T-helper 2 cell treated with Interferon-gamma antibody and Interleukin-4, amounts not matched to agents 5 μg/mL and 100 μg/mL, for 36 hours (primary cell): ENCODE data around the gene HOXB8.

Experiments
- DNase-seq: peaks from one replicate; pipeline ENCODE4 v3.0.0; 2021; ENCODE audit warnings: low spot score
- H3K27ac Mint-ChIP-seq: one replicate; pipeline ENCODE4 v1.8.0; 2021; ENCODE audit warnings: mild to moderate bottlenecking, mixed read lengths
- H3K27me3 Mint-ChIP-seq: one replicate; pipeline ENCODE4 v1.8.0; 2021; ENCODE audit warnings: low read depth, mixed read lengths
- H3K36me3 Mint-ChIP-seq: one replicate; pipeline ENCODE4 v1.8.0; 2021; ENCODE audit warnings: low read depth, mixed read lengths
- H3K4me1 Mint-ChIP-seq: one replicate; pipeline ENCODE4 v1.8.0; 2021; ENCODE audit warnings: low read depth, mixed read lengths
- H3K4me3 Mint-ChIP-seq: one replicate; pipeline ENCODE4 v1.8.0; 2022; ENCODE audit warnings: mild to moderate bottlenecking, moderate library complexity, mixed read lengths
- H3K9me3 Mint-ChIP-seq: one replicate; pipeline ENCODE4 v1.8.0; 2021; ENCODE audit warnings: mixed read lengths

HOXB8 gene

GRCh38 chr17:48565022-48565554 lies 50.0 kb downstream of the HOXB8 start:
- Mint-ChIP-seq H3K4me1 (peaks cover 16% of the 10 kb centered on the region), H3K9me3 (no peaks in the 10 kb centered on the region), H3K4me3 (no peak overlapping the region), H3K36me3 (peaks cover 8% of the 10 kb centered on the region), H3K27me3 (peaks cover 33% of the 10 kb centered on the region), H3K27ac (no peak overlapping the region)
- DNase-seq, result no peak

- no peak for DNase-seq
- no peak overlapping the region for H3K4me3 Mint-ChIP-seq
- H3K4me1 Mint-ChIP-seq, result peaks cover 16% of the 10 kb centered on the region
- H3K9me3 Mint-ChIP-seq, result no peaks in the 10 kb centered on the region
- H3K36me3 Mint-ChIP-seq, result peaks cover 8% of the 10 kb centered on the region
- peaks cover 31% of the 10 kb centered on the region for H3K27me3 Mint-ChIP-seq
- no peak overlapping the region for H3K27ac Mint-ChIP-seq
Measured at GRCh38 chr17:48564188-48565021, 50.7 kb downstream of the HOXB8 start.

- no peak for DNase-seq
- Mint-ChIP-seq H3K27me3 (peaks cover 26% of the 10 kb centered on the region), H3K27ac (no peak overlapping the region), H3K4me1 (peaks cover 14% of the 10 kb centered on the region), H3K4me3 (no peak overlapping the region), H3K9me3 (no peaks in the 10 kb centered on the region), H3K36me3 (peaks cover 8% of the 10 kb centered on the region)
Measured at GRCh38 chr17:48563867-48564187, 51.3 kb downstream of the HOXB8 start.

- H3K4me1 Mint-ChIP-seq, result peaks cover 11% of the 10 kb centered on the region
- H3K27ac Mint-ChIP-seq, result no peak overlapping the region
- H3K36me3 Mint-ChIP-seq, result peaks cover 7% of the 10 kb centered on the region
- peaks cover 25% of the 10 kb centered on the region for H3K27me3 Mint-ChIP-seq
- no peak overlapping the region for H3K4me3 Mint-ChIP-seq
- H3K9me3 Mint-ChIP-seq, result no peaks in the 10 kb centered on the region
- no peak for DNase-seq
Measured at GRCh38 chr17:48563385-48563838, 51.7 kb downstream of the HOXB8 start.

- no peaks in the 10 kb centered on the region for H3K9me3 Mint-ChIP-seq
- peaks cover 23% of the 10 kb centered on the region for H3K27me3 Mint-ChIP-seq
- H3K27ac Mint-ChIP-seq, result no peak overlapping the region
- peaks cover 11% of the 10 kb centered on the region for H3K4me1 Mint-ChIP-seq
- H3K4me3 Mint-ChIP-seq, result no peak overlapping the region
- H3K36me3 Mint-ChIP-seq, result peaks cover 5% of the 10 kb centered on the region
- no peak for DNase-seq
Measured at GRCh38 chr17:48562934-48563333, 52.2 kb downstream of the HOXB8 start.
